Activated CD4-positive, alpha-beta T cell treated with anti-CD3 and anti-CD28 coated beads, Interleukin-2, amount 10 ng/mL, durations not matched to agents 24 days and 14 days (primary cell): ENCODE measurements around the gene AMIGO1. TPM values are rescaled to one million over a fixed set of nuclear protein-coding genes. Genes with fewer than 3 reads are reported as not detected.

ENCODE experiments used
- DNase-seq: peaks from one replicate; pipeline ENCODE4 v3.0.0; 2022
- H3K27ac Mint-ChIP-seq: one replicate; pipeline ENCODE4 v1.8.0; 2022; ENCODE audit warnings: mild to moderate bottlenecking, mixed read lengths
- H3K27me3 Mint-ChIP-seq: one replicate; pipeline ENCODE4 v1.8.0; 2022; ENCODE audit warnings: mixed read lengths
- H3K36me3 Mint-ChIP-seq: one replicate; pipeline ENCODE4 v1.8.0; 2022; ENCODE audit warnings: low read depth, mild to moderate bottlenecking, mixed read lengths
- H3K4me1 Mint-ChIP-seq: one replicate; pipeline ENCODE4 v1.8.0; 2021; ENCODE audit warnings: mixed read lengths
- H3K4me3 Mint-ChIP-seq: one replicate; pipeline ENCODE4 v1.8.0; 2022; ENCODE audit warnings: mild to moderate bottlenecking, moderate library complexity, mixed read lengths
- H3K9me3 Mint-ChIP-seq: one replicate; pipeline ENCODE4 v1.8.0; 2021; ENCODE audit warnings: mixed read lengths
- intact Hi-C: fragments of 100-400 bp; cut with micrococcal nuclease; formaldehyde crosslinking; loops from one replicate; pipeline ENCODE4 v1.15.1; 2023
- total RNA-seq: library from RNA; stranded (reverse); gene quantifications from 2 replicates; pipeline ENCODE4 v1.2.3, GENCODE V29; 2022

The AMIGO1 gene
- total RNA-seq, 1 donor from 2014 or later = 1.1 TPM

DNA sequence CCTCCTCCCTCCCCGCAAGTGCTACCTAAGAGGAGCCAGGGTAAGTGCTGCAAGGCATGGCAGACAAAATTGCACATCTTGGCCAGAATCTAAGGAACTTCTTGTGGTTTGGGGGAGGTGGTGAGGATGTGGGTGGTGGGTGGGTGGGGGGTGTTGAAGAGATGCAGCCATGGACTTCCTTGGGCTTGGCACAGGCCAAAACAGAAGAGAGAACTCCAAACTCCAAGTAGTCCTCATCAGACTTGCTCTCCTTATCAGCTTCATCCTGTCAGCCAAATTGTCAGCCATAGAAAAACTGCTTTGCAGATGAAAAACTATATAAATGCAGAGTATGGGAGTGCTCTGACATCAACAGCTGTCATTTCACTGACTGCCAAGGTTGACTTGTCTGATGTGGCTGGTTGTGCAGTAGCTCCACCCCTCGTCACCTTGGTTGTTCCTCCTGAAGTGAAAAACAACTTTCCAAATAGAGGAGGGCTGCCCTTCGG lies 7.1 kb downstream of the AMIGO1 start:
- peak; percentile 88 for DNase-seq
- peaks cover 4% of the 10 kb centered on the region for H3K27me3 Mint-ChIP-seq
- H3K4me1 Mint-ChIP-seq = peaks cover 68% of the 10 kb centered on the region
- peak overlapping the region; percentile 70 for H3K4me3 Mint-ChIP-seq
- peaks cover 26% of the 10 kb centered on the region for H3K36me3 Mint-ChIP-seq
- H3K9me3 Mint-ChIP-seq = no peaks in the 10 kb centered on the region
- H3K27ac Mint-ChIP-seq = peak overlapping the region; percentile 70
- intact Hi-C loops = no loop called here

- Mint-ChIP-seq H3K27ac (peak overlapping the region; percentile 70), H3K36me3 (peaks cover 26% of the 10 kb centered on the region), H3K4me1 (peaks cover 70% of the 10 kb centered on the region), H3K9me3 (no peaks in the 10 kb centered on the region), H3K4me3 (peak overlapping the region; percentile 70), H3K27me3 (no peaks in the 10 kb centered on the region)
- no peak for DNase-seq
- intact Hi-C loops = no loop called here
These were observed 7.7 kb downstream of the AMIGO1 start for GRCh38 chr1:109501644-109502363.

DNA sequence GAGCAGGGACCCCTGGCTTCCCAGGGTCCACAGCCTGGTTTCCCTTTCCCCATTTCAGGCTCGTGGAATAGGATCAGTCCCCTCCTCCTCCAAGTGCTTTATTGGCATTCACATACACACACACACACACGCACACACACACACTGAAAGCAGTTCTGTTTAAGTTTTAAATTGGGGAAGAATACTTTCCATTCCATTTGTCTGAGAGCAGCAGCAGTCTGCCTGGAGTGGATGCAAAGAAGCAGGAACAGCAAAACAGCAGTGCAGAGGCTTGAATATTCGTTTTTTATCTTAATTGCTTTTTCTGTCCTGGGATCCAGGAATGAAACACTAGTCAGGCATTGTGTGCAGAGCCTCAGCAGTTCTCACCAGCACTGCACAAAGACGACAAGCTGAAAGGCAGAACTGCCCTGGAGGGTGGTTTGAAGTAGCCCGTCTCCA lies 8.6 kb downstream of the AMIGO1 start:
- no peaks in the 10 kb centered on the region for H3K9me3 Mint-ChIP-seq
- H3K27me3 Mint-ChIP-seq = no peaks in the 10 kb centered on the region
- intact Hi-C loops = loop anchor here (1.0 kb wide), 1 partner anchor 31 kb away; no protein-coding TSS in a partner anchor
- peaks cover 76% of the 10 kb centered on the region for H3K4me1 Mint-ChIP-seq
- peaks cover 34% of the 10 kb centered on the region for H3K36me3 Mint-ChIP-seq
- peak overlapping the region; percentile 28 for H3K27ac Mint-ChIP-seq
- DNase-seq = no peak
- H3K4me3 Mint-ChIP-seq = peak overlapping the region; percentile 70

DNA sequence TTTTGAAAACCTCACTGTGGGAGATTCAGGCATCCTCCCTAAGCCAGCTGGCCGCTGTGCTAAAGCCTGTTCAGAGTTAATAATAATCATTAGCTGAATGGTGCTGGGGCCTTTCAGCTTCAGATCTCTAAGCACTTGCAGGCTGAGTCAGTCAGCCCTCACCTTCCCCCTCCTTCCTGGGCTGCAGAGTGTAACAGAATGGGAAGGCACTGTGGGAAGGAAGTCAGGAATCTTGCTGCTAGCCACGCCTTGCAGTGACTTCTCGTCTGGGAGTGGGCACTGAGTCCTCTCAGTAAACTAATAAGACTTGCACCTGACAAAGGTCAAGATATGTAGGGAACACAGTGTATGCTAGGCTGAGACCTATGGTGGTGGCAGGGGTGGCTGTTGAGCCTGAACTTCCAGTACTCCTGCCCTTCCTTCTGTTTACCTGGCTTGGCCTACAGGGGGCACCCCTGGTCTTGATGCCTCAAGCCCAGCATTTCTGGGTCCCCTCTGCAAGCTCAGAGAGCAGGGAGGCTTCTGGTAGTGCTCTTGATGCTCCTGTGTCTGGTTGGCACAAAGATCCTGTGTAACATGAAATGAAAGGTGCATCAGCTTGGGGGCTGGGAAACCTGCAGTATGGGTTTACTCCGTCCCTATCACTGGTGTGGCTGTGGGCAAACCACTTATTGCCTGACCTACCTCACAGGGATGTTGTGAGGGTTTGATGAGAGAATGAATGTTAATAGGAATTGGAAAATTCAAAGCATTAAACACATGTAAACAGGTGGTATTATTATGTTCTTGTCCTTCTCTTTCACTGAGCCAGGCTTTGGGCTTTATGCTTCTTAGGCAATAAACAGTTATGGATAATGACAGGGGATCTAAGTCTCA lies 9.6 kb downstream of the AMIGO1 start:
- H3K27ac Mint-ChIP-seq = no peak overlapping the region
- intact Hi-C loops = loop anchor here (1.0 kb wide), 1 partner anchor 32 kb away; no protein-coding TSS in a partner anchor
- no peaks in the 10 kb centered on the region for H3K9me3 Mint-ChIP-seq
- peaks cover 77% of the 10 kb centered on the region for H3K4me1 Mint-ChIP-seq
- peak; percentile 87 for DNase-seq
- H3K36me3 Mint-ChIP-seq = peaks cover 35% of the 10 kb centered on the region
- no peak overlapping the region for H3K4me3 Mint-ChIP-seq
- H3K27me3 Mint-ChIP-seq = no peaks in the 10 kb centered on the region

- H3K27me3 Mint-ChIP-seq = no peaks in the 10 kb centered on the region
- DNase-seq = no peak
These were observed 10.4 kb downstream of the AMIGO1 start for GRCh38 chr1:109499081-109499480.

DNA sequence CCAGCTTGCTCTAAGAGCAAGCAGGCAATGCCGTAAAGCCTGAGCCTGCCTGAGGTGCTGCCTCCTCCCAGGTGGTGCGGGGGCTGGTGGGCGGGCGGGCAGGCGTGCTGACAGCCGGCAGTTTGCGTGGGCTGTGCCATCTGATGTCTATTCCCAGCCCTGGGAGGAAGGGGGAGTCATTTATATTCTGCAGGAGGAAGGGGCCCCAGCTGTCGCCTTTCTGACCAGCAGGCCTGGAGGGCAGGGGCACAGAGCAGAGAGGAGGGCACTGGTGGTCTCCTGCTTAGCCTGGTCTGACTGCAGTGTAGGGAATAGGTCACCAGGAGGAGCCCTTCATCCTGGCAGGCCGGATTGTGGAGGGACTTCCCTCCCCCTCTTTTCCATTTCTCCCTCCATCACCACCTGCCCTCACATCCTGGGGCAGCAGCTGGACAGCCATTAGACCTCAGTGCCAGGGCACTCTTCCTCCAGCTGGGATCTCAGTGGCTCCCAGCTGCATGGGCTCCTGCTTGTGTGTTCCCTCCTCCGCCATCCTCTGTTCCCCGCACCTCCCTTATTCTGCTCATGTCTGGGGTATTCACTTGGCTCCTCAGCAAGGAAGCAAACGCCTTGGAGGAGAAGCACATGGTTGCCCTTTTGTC lies 11.2 kb downstream of the AMIGO1 start:
- no peaks in the 10 kb centered on the region for H3K9me3 Mint-ChIP-seq
- H3K4me3 Mint-ChIP-seq = no peak overlapping the region
- no peak overlapping the region for H3K27ac Mint-ChIP-seq
- DNase-seq = peak; percentile 75
- intact Hi-C loops = no loop called here
- peaks cover 71% of the 10 kb centered on the region for H3K4me1 Mint-ChIP-seq
- no peaks in the 10 kb centered on the region for H3K27me3 Mint-ChIP-seq
- peaks cover 32% of the 10 kb centered on the region for H3K36me3 Mint-ChIP-seq

More at GRCh38 chr1:109499081-109499480, 10.4 kb downstream of the AMIGO1 start:
- H3K27ac Mint-ChIP-seq = no peak overlapping the region
- intact Hi-C loops = no loop called here
- H3K4me1 Mint-ChIP-seq = peaks cover 72% of the 10 kb centered on the region
- H3K9me3 Mint-ChIP-seq = no peaks in the 10 kb centered on the region
- H3K4me3 Mint-ChIP-seq = no peak overlapping the region
- H3K36me3 Mint-ChIP-seq = peaks cover 35% of the 10 kb centered on the region

DNA sequence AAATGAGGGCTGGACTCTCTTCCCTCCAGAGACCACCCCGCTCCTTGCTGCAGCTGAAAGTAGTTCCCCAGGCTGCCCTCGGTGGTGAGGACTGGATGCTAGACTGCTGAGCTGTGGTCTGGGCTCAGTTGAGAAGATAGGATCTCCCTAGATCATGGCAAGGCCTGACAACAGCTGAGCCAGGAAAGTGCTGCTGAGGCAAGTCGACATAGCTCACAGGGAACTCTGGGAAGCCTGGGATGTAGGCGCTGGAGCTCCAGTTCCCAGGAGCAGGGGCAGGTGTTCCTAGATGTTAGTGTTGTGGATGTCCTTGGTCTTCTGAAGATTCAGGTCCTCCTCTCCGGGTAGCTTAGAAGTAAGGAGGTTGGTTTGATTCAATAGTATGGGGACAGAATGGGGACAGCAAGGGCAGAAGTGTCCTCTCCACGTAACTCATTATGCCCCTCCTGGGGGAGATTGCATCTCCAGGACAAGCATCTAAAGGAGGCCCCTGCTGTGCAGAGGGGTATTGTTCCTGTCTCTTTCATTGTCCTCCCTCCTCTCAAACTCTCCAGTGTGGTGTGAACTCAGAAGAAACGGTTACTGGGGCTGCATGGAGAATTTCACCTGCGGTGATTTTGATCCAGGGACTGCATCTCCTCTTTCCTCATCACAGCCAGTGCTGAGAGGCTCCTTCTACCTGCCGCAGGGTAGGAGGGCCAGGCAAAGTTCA lies 11.9 kb downstream of the AMIGO1 start:
- no peak overlapping the region for H3K27ac Mint-ChIP-seq
- no peak for DNase-seq
- no peak overlapping the region for H3K4me3 Mint-ChIP-seq
- H3K27me3 Mint-ChIP-seq = no peaks in the 10 kb centered on the region
- H3K9me3 Mint-ChIP-seq = no peaks in the 10 kb centered on the region
- intact Hi-C loops = no loop called here
- H3K36me3 Mint-ChIP-seq = peaks cover 32% of the 10 kb centered on the region
- peaks cover 68% of the 10 kb centered on the region for H3K4me1 Mint-ChIP-seq

GRCh38 chr1:109495738-109496137 lies 13.8 kb downstream of the AMIGO1 start:
- H3K4me1 Mint-ChIP-seq = peaks cover 50% of the 10 kb centered on the region
- peaks cover 38% of the 10 kb centered on the region for H3K36me3 Mint-ChIP-seq
- H3K9me3 Mint-ChIP-seq = no peaks in the 10 kb centered on the region
- H3K4me3 Mint-ChIP-seq = peak overlapping the region; percentile 93
- no peak for DNase-seq
- no peak overlapping the region for H3K27ac Mint-ChIP-seq
- intact Hi-C loops = no loop called here
- no peaks in the 10 kb centered on the region for H3K27me3 Mint-ChIP-seq

DNA sequence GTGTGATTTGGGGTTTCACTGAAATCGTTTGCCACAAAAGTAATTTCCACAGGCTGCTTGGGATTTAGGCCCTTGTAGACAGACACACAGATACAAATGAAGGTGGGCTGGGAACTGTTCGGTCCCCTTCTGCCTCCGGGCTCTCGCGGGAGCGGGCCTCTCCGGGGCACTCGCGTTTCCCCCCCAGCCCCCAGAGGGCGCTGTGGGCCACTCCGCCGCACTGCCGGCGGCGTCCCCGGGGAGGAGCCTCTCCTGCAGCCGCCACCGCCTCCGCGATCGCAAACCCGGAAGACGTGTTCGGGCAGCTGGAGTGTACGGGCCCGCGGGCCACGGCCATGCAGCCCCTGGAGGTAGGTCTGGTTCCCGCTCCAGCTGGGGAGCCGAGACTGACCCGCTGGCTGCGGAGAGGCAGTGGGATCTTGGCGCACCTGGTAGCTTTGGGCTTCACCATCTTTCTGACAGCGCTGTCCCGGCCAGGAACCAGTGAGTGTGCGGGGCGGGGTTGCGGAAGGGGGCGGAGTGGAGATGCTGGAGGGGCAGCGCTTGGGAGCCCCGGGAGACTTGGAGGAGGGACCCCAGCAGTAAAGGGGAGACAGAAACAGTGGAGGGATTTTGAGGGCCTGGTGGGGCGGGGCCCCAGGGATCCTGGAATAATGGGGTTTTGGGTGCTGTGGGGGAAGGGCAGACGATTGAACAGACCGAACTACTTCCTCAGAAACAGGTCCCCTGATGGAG lies 15.6 kb downstream of the AMIGO1 start, which contains the start of gene CYB561D1:
CYB561D1 (plus strand) TSS at position 290 of the 735 bp plus-strand sequence; CDS start at position 336, 46 bp downstream.
- intact Hi-C loops = loop anchor here (1.0 to 5.0 kb wide), 3 partner anchors 11 to 128 kb away; partner anchors contain the start of gene ATXN7L2
- peak within 1 kb of the TSS; percentile 70 for H3K27ac Mint-ChIP-seq
- H3K36me3 Mint-ChIP-seq = peaks cover 28% of the 10 kb centered on the region
- peak; percentile 97 for DNase-seq
- no peaks in the 10 kb centered on the region for H3K9me3 Mint-ChIP-seq
- no peaks in the 10 kb centered on the region for H3K27me3 Mint-ChIP-seq
- peaks cover 36% of the 10 kb centered on the region for H3K4me1 Mint-ChIP-seq
- H3K4me3 Mint-ChIP-seq = peak within 1 kb of the TSS; percentile 93

- no peaks in the 10 kb centered on the region for H3K9me3 Mint-ChIP-seq
- peak overlapping the region; percentile 93 for H3K4me3 Mint-ChIP-seq
- intact Hi-C loops = loop anchor here (5.0 kb wide), 1 partner anchor 129 kb away; no protein-coding TSS in a partner anchor
- DNase-seq = no peak
- H3K27ac Mint-ChIP-seq = no peak overlapping the region
- peaks cover 31% of the 10 kb centered on the region for H3K36me3 Mint-ChIP-seq
- peaks cover 31% of the 10 kb centered on the region for H3K4me1 Mint-ChIP-seq
- no peaks in the 10 kb centered on the region for H3K27me3 Mint-ChIP-seq
These were observed 16.3 kb downstream of the AMIGO1 start for GRCh38 chr1:109493227-109493626.

DNA sequence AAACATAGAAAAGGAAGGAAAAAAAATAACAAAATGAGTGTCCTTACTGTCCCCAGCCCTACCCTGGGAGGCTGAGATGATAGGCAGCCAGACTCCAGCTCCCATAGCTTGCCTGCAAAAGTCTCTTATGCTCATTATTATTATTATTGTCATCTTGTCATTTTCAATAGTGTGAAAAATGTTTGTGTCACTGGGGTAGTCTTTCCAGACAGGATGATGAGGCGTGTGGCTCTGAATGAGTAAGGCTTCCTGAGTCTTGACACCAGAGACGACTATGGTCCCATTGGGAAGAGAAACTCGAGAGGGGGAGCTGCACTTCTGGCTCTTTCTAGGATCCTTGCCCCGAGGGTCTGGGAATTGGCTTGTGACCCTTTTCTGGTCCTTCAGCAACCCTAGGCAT lies 16.7 kb downstream of the AMIGO1 start:
- no peaks in the 10 kb centered on the region for H3K9me3 Mint-ChIP-seq
- intact Hi-C loops = loop anchor here (5.0 kb wide), 1 partner anchor 130 kb away; no protein-coding TSS in a partner anchor
- H3K4me1 Mint-ChIP-seq = peaks cover 26% of the 10 kb centered on the region
- H3K27me3 Mint-ChIP-seq = no peaks in the 10 kb centered on the region
- peaks cover 31% of the 10 kb centered on the region for H3K36me3 Mint-ChIP-seq
- no peak overlapping the region for H3K27ac Mint-ChIP-seq
- no peak overlapping the region for H3K4me3 Mint-ChIP-seq
- DNase-seq = no peak

- Mint-ChIP-seq H3K36me3 (peaks cover 29% of the 10 kb centered on the region), H3K4me3 (no peak overlapping the region), H3K27me3 (no peaks in the 10 kb centered on the region), H3K4me1 (peaks cover 21% of the 10 kb centered on the region), H3K27ac (no peak overlapping the region), H3K9me3 (no peaks in the 10 kb centered on the region)
- intact Hi-C loops = loop anchor here (5.0 kb wide), 1 partner anchor 131 kb away; no protein-coding TSS in a partner anchor
- no peak for DNase-seq
These were observed 18.2 kb downstream of the AMIGO1 start for GRCh38 chr1:109491372-109491771.
